ENCODE data around the gene ALG2. TPM values are rescaled to one million over a fixed set of nuclear protein-coding genes. Genes with fewer than 3 reads are reported as not detected.
A peak's percentile ranks its signal among the peaks of the same experiment; 100 is the strongest.

The ALG2 gene
- total and polyA plus RNA-seq, 2 of the 13 experiments (the other 11 are each of a cell fraction or from before 2014, with no cell fraction given) = 46.2 to 49.0 TPM

DNA sequence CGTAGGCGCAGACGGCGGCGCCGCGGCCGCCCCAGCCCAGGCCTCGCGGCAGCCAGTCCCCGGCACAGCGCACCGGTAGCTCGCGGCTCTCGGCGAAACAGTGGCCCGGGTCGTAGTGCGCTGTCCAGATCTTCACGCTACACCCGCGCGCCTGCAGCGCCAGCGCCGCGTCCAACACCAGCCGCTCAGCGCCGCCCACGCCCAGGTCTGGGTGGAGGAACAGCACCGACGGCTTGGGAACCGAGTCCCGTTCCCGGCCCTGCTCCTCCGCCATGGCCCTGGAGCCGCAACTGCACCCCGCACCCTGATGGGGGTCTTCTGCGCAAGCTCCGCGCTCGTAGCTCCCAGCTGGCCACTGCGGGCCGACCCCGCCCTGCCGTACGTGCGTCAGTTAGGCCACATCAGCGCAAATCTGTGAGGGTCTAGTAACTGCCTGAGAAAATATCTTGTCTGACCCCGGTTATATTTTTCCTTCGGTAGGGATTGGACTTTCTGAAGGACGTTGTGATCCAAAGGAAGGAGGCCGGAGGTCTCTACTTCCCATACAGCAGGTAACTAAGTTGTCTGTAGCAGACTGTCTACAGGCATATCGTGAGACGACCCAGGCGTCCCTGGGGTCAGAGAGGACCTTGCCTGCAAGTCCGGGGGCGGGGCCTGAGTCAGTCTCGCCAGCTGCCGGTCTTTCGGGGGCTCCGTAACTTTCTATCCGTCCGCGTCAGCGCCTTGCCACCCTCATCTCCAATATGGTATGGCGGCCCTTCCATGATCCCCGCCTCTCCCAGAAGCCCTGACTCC, at the start of gene ALG2, which contains the start of gene SEC61B (continued):
- TF ChIP-seq ZNF292 (CRISPR knock-in tag; IDR thresholded peaks at IDR 0.05; ENCODE audit: borderline replicate concordance, low read depth) = 0 out of 2 replicates have a peak, but pooled peaks have one; percentile 40
- peak; percentile 64; the same call in 1 of the 2 replicates for TF ChIP-seq SRY (CRISPR knock-in tag; IDR thresholded peaks at IDR 0.05)
- peak; percentile 82 for TF ChIP-seq HDAC1 (CRISPR knock-in tag; IDR thresholded peaks at IDR 0.05)
- no peak for TF ChIP-seq ZNF251 (CRISPR knock-in tag; IDR thresholded peaks at IDR 0.05)
- TF ChIP-seq, protein P1, sequence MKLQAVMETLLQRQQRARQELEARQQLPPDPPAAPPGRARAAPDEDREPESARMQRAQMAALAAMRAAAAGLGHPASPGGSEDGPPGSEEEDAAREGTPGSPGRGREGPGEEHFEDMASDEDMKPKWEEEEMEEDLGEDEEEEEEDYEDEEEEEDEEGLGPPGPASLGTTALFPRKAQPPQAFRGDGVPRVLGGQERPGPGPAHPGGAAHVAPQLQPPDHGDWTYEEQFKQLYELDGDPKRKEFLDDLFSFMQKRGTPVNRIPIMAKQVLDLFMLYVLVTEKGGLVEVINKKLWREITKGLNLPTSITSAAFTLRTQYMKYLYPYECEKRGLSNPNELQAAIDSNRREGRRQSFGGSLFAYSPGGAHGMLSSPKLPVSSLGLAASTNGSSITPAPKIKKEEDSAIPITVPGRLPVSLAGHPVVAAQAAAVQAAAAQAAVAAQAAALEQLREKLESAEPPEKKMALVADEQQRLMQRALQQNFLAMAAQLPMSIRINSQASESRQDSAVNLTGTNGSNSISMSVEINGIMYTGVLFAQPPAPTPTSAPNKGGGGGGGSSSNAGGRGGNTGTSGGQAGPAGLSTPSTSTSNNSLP (IDR thresholded peaks at IDR 0.05; ENCODE audit: low read depth, low read length) = 0 out of 2 replicates have a peak, but pooled peaks have one; percentile 22
- TF ChIP-seq TBX2 (CRISPR knock-in tag; IDR thresholded peaks at IDR 0.05; ENCODE audit: borderline replicate concordance) = peak; percentile 57; the same call in 1 of the 2 replicates
- TF ChIP-seq GATA4 (IDR thresholded peaks at IDR 0.05; ENCODE audit: borderline replicate concordance, low read depth) = peak; percentile 37; the same call in 1 of the 2 replicates
- TF ChIP-seq MIER2 (CRISPR knock-in tag; IDR thresholded peaks at IDR 0.05) = no peak
- TF ChIP-seq SRSF9 (IDR thresholded peaks at IDR 0.05; ENCODE audit: borderline replicate concordance, insufficient read depth, low read depth, low read length, poor library complexity, severe bottlenecking) = no peak
- no peak for TF ChIP-seq ZNF75D (CRISPR knock-in tag; IDR thresholded peaks at IDR 0.05; ENCODE audit: borderline replicate concordance)
- TF ChIP-seq LRRFIP1 (CRISPR knock-in tag; conservative IDR thresholded peaks at IDR 0.05) = no peak
- TF ChIP-seq SALL1 (CRISPR knock-in tag; IDR thresholded peaks at IDR 0.05) = peak; percentile 78
- 0 out of 4 replicates have a peak, but pooled peaks of 1 of the 2 experiments have one; percentile 34 for TF ChIP-seq REST (IDR thresholded peaks at IDR 0.05; ENCODE audit: borderline replicate concordance in 1 of 2, low read depth in 1 of 2, low read length in 2 of 2)
- peak; percentile 21 for TF ChIP-seq SRSF1 (optimal IDR thresholded peaks at IDR 0.05; ENCODE audit: low read depth, low read length)
- peak; percentile 30; the same call in 1 of the 2 replicates for TF ChIP-seq ZNF33A (CRISPR knock-in tag; IDR thresholded peaks at IDR 0.05; ENCODE audit: borderline replicate concordance)
- peak; percentile 58; the same call in 1 of the 2 replicates for TF ChIP-seq ZSCAN21 (CRISPR knock-in tag; IDR thresholded peaks at IDR 0.05; ENCODE audit: borderline replicate concordance)
- TF ChIP-seq, protein P2, sequence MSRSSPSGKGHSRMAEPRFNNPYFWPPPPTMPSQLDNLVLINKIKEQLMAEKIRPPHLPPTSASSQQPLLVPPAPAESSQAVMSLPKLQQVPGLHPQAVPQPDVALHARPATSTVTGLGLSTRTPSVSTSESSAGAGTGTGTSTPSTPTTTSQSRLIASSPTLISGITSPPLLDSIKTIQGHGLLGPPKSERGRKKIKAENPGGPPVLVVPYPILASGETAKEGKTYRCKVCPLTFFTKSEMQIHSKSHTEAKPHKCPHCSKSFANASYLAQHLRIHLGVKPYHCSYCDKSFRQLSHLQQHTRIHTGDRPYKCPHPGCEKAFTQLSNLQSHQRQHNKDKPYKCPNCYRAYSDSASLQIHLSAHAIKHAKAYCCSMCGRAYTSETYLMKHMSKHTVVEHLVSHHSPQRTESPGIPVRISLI (CRISPR knock-in tag; IDR thresholded peaks at IDR 0.05; ENCODE audit: borderline replicate concordance) = no peak

Measured in HepG2 (cell line).